AG08396 (cell line): ENCODE results near the gene RAI1.

ENCODE experiments used
- DNase-seq: peaks from one replicate; pipeline ENCODE4 v3.0.0; 2012; ENCODE audit warnings: low spot score, mixed read lengths

The RAI1 gene

GRCh38 chr17:17749025-17749772 is 67.9 kb downstream of the RAI1 start:
- no peak for DNase-seq

- DNase-seq: peak; percentile 60
Measured at GRCh38 chr17:17749921-17750320, 68.7 kb downstream of the RAI1 start.

- no peak for DNase-seq
Measured at GRCh38 chr17:17750881-17751280, 69.6 kb downstream of the RAI1 start.

- no peak for DNase-seq
Measured at GRCh38 chr17:17751489-17752088, 70.3 kb downstream of the RAI1 start.

GRCh38 chr17:17752089-17752820 is 71.0 kb downstream of the RAI1 start:
- DNase-seq: peak; percentile 99

GRCh38 chr17:17752821-17753321 is 71.6 kb downstream of the RAI1 start:
- DNase-seq: no peak

- no peak for DNase-seq
Measured at GRCh38 chr17:17754719-17755686, 73.7 kb downstream of the RAI1 start.

- DNase-seq: no peak
Measured at GRCh38 chr17:17755715-17756114, 74.5 kb downstream of the RAI1 start.

GRCh38 chr17:17757391-17757791 is 76.1 kb downstream of the RAI1 start:
- DNase-seq: no peak

GRCh38 chr17:17757956-17758845 is 76.9 kb downstream of the RAI1 start:
- no peak for DNase-seq

GRCh38 chr17:17758941-17759563 is 77.8 kb downstream of the RAI1 start:
- no peak for DNase-seq

- no peak for DNase-seq
Measured at GRCh38 chr17:17760350-17760749, 79.1 kb downstream of the RAI1 start.

GRCh38 chr17:17760872-17761550 is 79.8 kb downstream of the RAI1 start:
- DNase-seq: no peak

- no peak for DNase-seq
Measured at GRCh38 chr17:17761894-17762743, 80.9 kb downstream of the RAI1 start.

GRCh38 chr17:17762744-17763105 is 81.5 kb downstream of the RAI1 start:
- no peak for DNase-seq

- no peak for DNase-seq
Measured at GRCh38 chr17:17763136-17763535, 81.9 kb downstream of the RAI1 start.

- DNase-seq: no peak
Measured at GRCh38 chr17:17763734-17764133, 82.5 kb downstream of the RAI1 start.

GRCh38 chr17:17765359-17766076 is 84.3 kb downstream of the RAI1 start:
- no peak for DNase-seq
